SK-N-SH (cell line): ENCODE data around the gene CFAP210. TPM values are rescaled to one million over a fixed set of nuclear protein-coding genes. Genes with fewer than 3 reads are reported as not detected.
A peak's percentile ranks its signal among the peaks of the same experiment; 100 is the strongest.

Experiments
- CTCF ChIA-PET: fragments of 300-600, 350-600 bp; formaldehyde crosslinking; extraction: SDS; loops from one replicate; lab custom pipeline; 2021; lab: Yijun Ruan, JAX
- POLR2A ChIA-PET: fragments of 350-600 bp; sonication (Branson Sonifier 250); formaldehyde crosslinking; extraction: SDS; loops from one replicate; lab custom pipeline; 2020; ENCODE audit warnings: antibody characterized with exemption, inconsistent platforms; lab: Yijun Ruan, JAX
- DNase-seq: peaks from one replicate; pipeline ENCODE4 v3.0.0; 2012
- H2AFZ ChIP-seq: fragments of 200-600 bp; sonication (generic); 2 replicates; pipeline ENCODE4 v1.8.1; 2016; ENCODE audit warnings: antibody characterized with exemption, mild to moderate bottlenecking, low read depth
- H3F3A ChIP-seq: fragments of 200-600 bp; sonication (generic); replicated peaks from 2 replicates; pipeline ENCODE3; 2016; ENCODE audit warnings: antibody characterized with exemption, mild to moderate bottlenecking; ENCODE audit not compliant: insufficient read depth
- H3K27ac ChIP-seq, 2 experiments: fragments of 200-500 bp in 1 of 2; fragments of 200-600 bp in 1 of 2; sonication (Bioruptor generic) in 1 of 2; sonication (generic), shearing (Covaris generic) in 1 of 2; 2 replicates each; pipeline versions ENCODE4 v1.5.1 to v1.6.1; 2014 to 2016; ENCODE audit warnings: low read depth in 2 of 2, inconsistent platforms in 1 of 2, low read length in 1 of 2, mild to moderate bottlenecking in 1 of 2, mixed read lengths in 1 of 2
- H3K27me3 ChIP-seq: fragments of 200-600 bp; sonication (generic), shearing (Covaris generic); 2 replicates; pipeline ENCODE4 v1.6.1; 2016; ENCODE audit warnings: mixed run types; ENCODE audit not compliant: insufficient read depth
- H3K36me3 ChIP-seq, 2 experiments: fragments of 200-500 bp in 1 of 2; fragments of 200-600 bp in 1 of 2; sonication (Bioruptor generic) in 1 of 2; sonication (generic) in 1 of 2; replicated peaks in 1 of 2; 2 replicates each; pipeline versions ENCODE3 to v1.5.1; 2014 to 2016; ENCODE audit warnings: low read length in 1 of 2, mild to moderate bottlenecking in 1 of 2; ENCODE audit not compliant: insufficient read depth in 2 of 2, control insufficient read depth in 1 of 2
- H3K4me1 ChIP-seq, 2 experiments: fragments of 200-500 bp in 1 of 2; fragments of 200-600 bp in 1 of 2; sonication (Bioruptor generic) in 1 of 2; sonication (generic), shearing (Covaris generic) in 1 of 2; 2 replicates each; pipeline versions ENCODE4 v1.5.1 to v1.6.1; 2014 to 2016; ENCODE audit warnings: low read depth in 1 of 2, low read length in 1 of 2, mixed run types in 1 of 2; ENCODE audit not compliant: insufficient read depth in 2 of 2, control insufficient read depth in 1 of 2
- H3K4me2 ChIP-seq: fragments of 200-600 bp; sonication (generic), shearing (Covaris generic); 2 replicates; pipeline ENCODE4 v1.6.1; 2017; ENCODE audit warnings: mixed run types
- H3K4me3 ChIP-seq, 2 experiments: fragments of 200-500 bp in 1 of 2; fragments of 200-600 bp in 1 of 2; sonication (Bioruptor generic) in 1 of 2; sonication (generic), shearing (Covaris generic) in 1 of 2; 2 replicates each; pipeline versions ENCODE4 v1.5.1 to v1.8.1; 2014 to 2016; ENCODE audit warnings: low read depth in 2 of 2, inconsistent platforms in 1 of 2, low read length in 1 of 2, mild to moderate bottlenecking in 1 of 2, mixed read lengths in 1 of 2, moderate library complexity in 1 of 2
- H3K79me2 ChIP-seq: fragments of 200-600 bp; sonication (generic); 2 replicates; pipeline ENCODE4 v1.8.1; 2017; ENCODE audit warnings: mild to moderate bottlenecking; ENCODE audit not compliant: insufficient read depth
- H3K9ac ChIP-seq: fragments of 200-600 bp; sonication (generic); 2 replicates; pipeline ENCODE4 v1.6.1; 2017; ENCODE audit warnings: mixed run types
- H3K9me2 ChIP-seq: fragments of 200-600 bp; sonication (generic); 2 replicates; pipeline ENCODE4 v1.6.1; 2017; ENCODE audit warnings: mixed run types
- H3K9me3 ChIP-seq: fragments of 200-600 bp; sonication (generic); 2 replicates; pipeline ENCODE4 v1.6.1; 2017; ENCODE audit warnings: mixed run types, mild to moderate bottlenecking, moderate library complexity
- H4K20me1 ChIP-seq: fragments of 200-600 bp; sonication (generic); 2 replicates; pipeline ENCODE4 v1.6.1; 2017; ENCODE audit warnings: mild to moderate bottlenecking, mixed run types; ENCODE audit not compliant: insufficient read depth
- CHD2 ChIP-seq: fragments of 150-350 bp; IDR thresholded peaks from 2 replicates; pipeline ENCODE4 v1.6.1; 2018; ENCODE audit warnings: low read length; ENCODE audit not compliant: partially characterized antibody
- ELF1 ChIP-seq: IDR thresholded peaks from 2 replicates; pipeline ENCODE4 v1.4.0; 2012
- EP300 ChIP-seq, 2 experiments: IDR thresholded peaks; 2 replicates each; pipeline versions ENCODE4 v1.4.0 to v1.6.1; 2012; ENCODE audit warnings: borderline replicate concordance in 1 of 2, low read depth in 1 of 2, low read length in 1 of 2
- FOSL2 ChIP-seq: IDR thresholded peaks from 2 replicates; pipeline ENCODE4 v1.4.0; 2012; ENCODE audit warnings: low read depth, mild to moderate bottlenecking, moderate library complexity, borderline replicate concordance
- FOXJ3 ChIP-seq: sonication (generic); formaldehyde crosslinking; IDR thresholded peaks from 2 replicates; pipeline ENCODE4 v1.5.1; 2020; ENCODE audit warnings: mild to moderate bottlenecking, missing genetic modification reagents
- FOXM1 ChIP-seq: IDR thresholded peaks from 2 replicates; pipeline ENCODE4 v1.4.0; 2012; ENCODE audit warnings: low read depth, mild to moderate bottlenecking
- GABPA ChIP-seq: IDR thresholded peaks from 2 replicates; pipeline ENCODE4 v1.4.0; 2012; ENCODE audit warnings: low read depth, mild to moderate bottlenecking
- JUND ChIP-seq: IDR thresholded peaks from 2 replicates; pipeline ENCODE4 v1.4.0; 2012
- MXI1 ChIP-seq: IDR thresholded peaks from 2 replicates; pipeline ENCODE4 v1.6.1; 2012; ENCODE audit warnings: mild to moderate bottlenecking, low read depth, low read length, improper control_type of control experiment
- NFIC ChIP-seq: IDR thresholded peaks from 2 replicates; pipeline ENCODE4 v1.4.0; 2012; ENCODE audit warnings: borderline replicate concordance
- NRF1 ChIP-seq: IDR thresholded peaks from 2 replicates; pipeline ENCODE4 v1.6.1; 2012; ENCODE audit warnings: low read depth, mild to moderate bottlenecking, low read length
- POLR2AphosphoS5 ChIP-seq: IDR thresholded peaks from 2 replicates; pipeline ENCODE4 v1.6.1; 2012; ENCODE audit warnings: low read depth, low read length
- RAD21 ChIP-seq: IDR thresholded peaks from 2 replicates; pipeline ENCODE4 v1.6.1; 2012; ENCODE audit warnings: mild to moderate bottlenecking, low read length
- RCOR1 ChIP-seq: fragments of 150-350 bp; IDR thresholded peaks from 2 replicates; pipeline ENCODE4 v1.6.1; 2017; ENCODE audit warnings: antibody characterized with exemption, low read length
- RFX5 ChIP-seq: IDR thresholded peaks from 2 replicates; pipeline ENCODE4 v1.6.1; 2012; ENCODE audit warnings: mild to moderate bottlenecking, improper control_type of control experiment, low read length
- RXRA ChIP-seq: IDR thresholded peaks from 2 replicates; pipeline ENCODE4 v1.4.0; 2012; ENCODE audit warnings: low read depth, mild to moderate bottlenecking, borderline replicate concordance
- TAF1 ChIP-seq: IDR thresholded peaks from 2 replicates; pipeline ENCODE4 v1.6.1; 2012; ENCODE audit warnings: low read depth, mild to moderate bottlenecking, low read length, moderate library complexity, borderline replicate concordance
- TCF12 ChIP-seq: IDR thresholded peaks from 2 replicates; pipeline ENCODE4 v1.4.0; 2012
- TEAD4 ChIP-seq: IDR thresholded peaks from 2 replicates; pipeline ENCODE4 v1.4.0; 2012; ENCODE audit warnings: mild to moderate bottlenecking, borderline replicate concordance; ENCODE audit not compliant: insufficient read depth
- YY1 ChIP-seq: IDR thresholded peaks from 2 replicates; pipeline ENCODE4 v1.4.0; 2012; ENCODE audit warnings: low read depth, mild to moderate bottlenecking
- WGBS: methylation state at CpG from one replicate; pipeline ENCODE4 v1.1.6; 2017; ENCODE audit warnings: low lambda C conversion rate; 5-methylcytosine and 5-hydroxymethylcytosine counted together
- polyA plus RNA-seq, 3 experiments: library from polyadenylated mRNA; depleted of rRNA; stranded (reverse); fragments of >200 nt; gene quantifications; 2 replicates each; pipeline ENCODE4 v1.2.3, GENCODE V29; 2012
- TF ChIP-seq, protein P1 (sequence below): fragments of 150-350 bp; IDR thresholded peaks from 2 replicates; pipeline ENCODE4 v1.6.1; 2017; ENCODE audit warnings: antibody characterized with exemption, low read length, low read depth, borderline replicate concordance
- TF ChIP-seq, protein P2 (sequence below): IDR thresholded peaks from 2 replicates; pipeline ENCODE4; 2012
- TF ChIP-seq, protein P3 (sequence below): fragments of 150-350 bp; IDR thresholded peaks from 2 replicates; pipeline ENCODE4 v1.6.1; 2016; ENCODE audit warnings: mild to moderate bottlenecking, low read depth, low read length
- TF ChIP-seq, protein P4 (sequence below): IDR thresholded peaks from 2 replicates; pipeline ENCODE4 v1.4.0; 2012; ENCODE audit warnings: low read depth

The CFAP210 gene
- polyA plus RNA-seq, 1 of the 3 experiments (the other 2 are of a cell fraction) = 0.03 TPM

DNA sequence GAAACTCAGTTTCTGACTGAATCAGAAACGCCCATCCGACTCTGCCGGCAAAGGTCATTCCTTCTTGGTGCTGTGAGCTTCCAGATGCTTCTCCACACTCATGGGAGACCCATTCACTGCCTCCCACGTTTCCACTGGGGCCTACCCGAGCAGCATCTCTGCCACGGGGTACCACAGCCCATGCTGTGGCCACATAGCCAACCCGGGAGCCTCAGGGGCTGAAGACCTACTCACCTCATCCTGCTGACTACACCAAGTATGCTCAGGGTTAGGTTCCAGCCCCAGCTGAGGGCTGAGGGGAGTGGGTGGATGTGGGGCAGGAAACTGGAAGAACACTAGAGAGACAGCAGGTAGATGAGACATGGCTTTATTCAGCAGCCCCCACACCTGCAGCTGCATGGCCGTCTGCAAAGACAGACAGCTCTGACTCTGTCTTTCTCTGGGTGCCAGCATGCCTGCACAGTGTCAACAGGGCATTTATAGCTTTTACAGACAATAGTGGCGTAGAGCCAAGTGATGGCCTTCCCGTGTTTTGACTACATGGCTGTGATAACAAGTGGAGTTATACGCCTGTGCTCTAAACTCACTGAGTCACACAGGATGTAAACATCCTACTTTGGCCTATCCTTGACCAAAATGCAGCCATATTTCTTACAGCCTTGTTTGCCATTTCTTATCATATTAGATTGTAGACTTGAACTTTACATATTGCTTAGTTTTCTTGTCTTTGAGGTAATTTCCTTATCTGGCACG, 22.9 kb upstream of the CFAP210 start (continued):
- TF ChIP-seq, protein P1, sequence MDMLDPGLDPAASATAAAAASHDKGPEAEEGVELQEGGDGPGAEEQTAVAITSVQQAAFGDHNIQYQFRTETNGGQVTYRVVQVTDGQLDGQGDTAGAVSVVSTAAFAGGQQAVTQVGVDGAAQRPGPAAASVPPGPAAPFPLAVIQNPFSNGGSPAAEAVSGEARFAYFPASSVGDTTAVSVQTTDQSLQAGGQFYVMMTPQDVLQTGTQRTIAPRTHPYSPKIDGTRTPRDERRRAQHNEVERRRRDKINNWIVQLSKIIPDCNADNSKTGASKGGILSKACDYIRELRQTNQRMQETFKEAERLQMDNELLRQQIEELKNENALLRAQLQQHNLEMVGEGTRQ = no peak
- peak; percentile 35; the same call in 1 of the 2 replicates for TF ChIP-seq POLR2AphosphoS5
- TF ChIP-seq ELF1 = no peak
- TF ChIP-seq FOSL2 = no peak
- TF ChIP-seq TCF12 = peak; percentile 75
- no peak for TF ChIP-seq YY1
- TF ChIP-seq, protein P2, sequence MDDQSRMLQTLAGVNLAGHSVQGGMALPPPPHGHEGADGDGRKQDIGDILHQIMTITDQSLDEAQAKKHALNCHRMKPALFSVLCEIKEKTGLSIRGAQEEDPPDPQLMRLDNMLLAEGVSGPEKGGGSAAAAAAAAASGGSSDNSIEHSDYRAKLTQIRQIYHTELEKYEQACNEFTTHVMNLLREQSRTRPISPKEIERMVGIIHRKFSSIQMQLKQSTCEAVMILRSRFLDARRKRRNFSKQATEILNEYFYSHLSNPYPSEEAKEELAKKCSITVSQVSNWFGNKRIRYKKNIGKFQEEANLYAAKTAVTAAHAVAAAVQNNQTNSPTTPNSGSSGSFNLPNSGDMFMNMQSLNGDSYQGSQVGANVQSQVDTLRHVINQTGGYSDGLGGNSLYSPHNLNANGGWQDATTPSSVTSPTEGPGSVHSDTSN = no peak
- no peak for TF ChIP-seq RAD21
- TF ChIP-seq RCOR1 = peak; percentile 61
- TF ChIP-seq, protein P3, sequence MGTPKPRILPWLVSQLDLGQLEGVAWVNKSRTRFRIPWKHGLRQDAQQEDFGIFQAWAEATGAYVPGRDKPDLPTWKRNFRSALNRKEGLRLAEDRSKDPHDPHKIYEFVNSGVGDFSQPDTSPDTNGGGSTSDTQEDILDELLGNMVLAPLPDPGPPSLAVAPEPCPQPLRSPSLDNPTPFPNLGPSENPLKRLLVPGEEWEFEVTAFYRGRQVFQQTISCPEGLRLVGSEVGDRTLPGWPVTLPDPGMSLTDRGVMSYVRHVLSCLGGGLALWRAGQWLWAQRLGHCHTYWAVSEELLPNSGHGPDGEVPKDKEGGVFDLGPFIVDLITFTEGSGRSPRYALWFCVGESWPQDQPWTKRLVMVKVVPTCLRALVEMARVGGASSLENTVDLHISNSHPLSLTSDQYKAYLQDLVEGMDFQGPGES = no peak
- no peak for TF ChIP-seq FOXM1
- TF ChIP-seq, all 33 proteins: peak for 9

DNA sequence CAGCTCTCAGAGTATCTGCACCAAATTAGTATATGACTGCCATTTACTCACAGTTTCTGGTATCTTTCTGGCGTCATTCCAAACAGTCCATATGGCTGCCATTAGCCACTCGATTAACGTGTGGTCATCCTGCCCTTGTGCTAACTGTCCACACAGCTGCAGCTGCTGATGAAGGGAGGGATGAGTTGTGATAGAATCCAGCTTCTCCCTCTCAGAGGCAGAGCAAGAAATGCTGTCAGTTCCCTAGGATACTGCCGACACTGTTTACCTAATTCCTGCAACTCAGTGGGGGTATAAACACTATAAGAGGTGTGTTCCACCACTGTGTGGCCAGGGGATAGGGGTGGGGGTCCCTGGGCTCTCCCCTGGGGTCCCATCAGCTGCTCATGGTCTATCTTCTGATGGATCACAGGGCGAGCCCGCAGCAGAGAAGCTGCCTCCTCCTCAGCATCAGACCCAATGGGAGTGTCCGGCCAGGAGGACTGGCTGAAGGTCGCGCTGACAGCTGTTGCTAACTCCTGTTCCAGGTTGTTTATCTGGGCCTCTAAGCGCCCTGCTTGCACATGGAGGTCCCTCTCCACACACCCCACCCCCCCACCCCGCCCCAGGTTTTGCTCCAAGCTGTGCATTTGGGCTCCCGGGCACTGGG, 22.2 kb upstream of the CFAP210 start:
- CTCF ChIA-PET = interaction anchor here (0.7 to 3.8 kb wide), 6 partner anchors 18 to 1213 kb away, joined by 3 to 20 read pairs (median 6); partner anchors contain the start of genes CFAP210, GORASP2, METTL5 and PHOSPHO2
- H3K9ac ChIP-seq = no peak overlapping the region
- peak overlapping the region; percentile 86 for H3K4me2 ChIP-seq
- no peaks in the 10 kb centered on the region for H3K79me2 ChIP-seq
- H3K27ac ChIP-seq = peak overlapping the region in 1 of 2 experiments; percentile 100; a peak in 2 of 4 replicates
- H3K27me3 ChIP-seq = no peaks in the 10 kb centered on the region
- H3K4me1 ChIP-seq = peaks cover 16 to 59% of the 10 kb centered on the region in 2 experiments; a peak in 2 of 4 replicates
- peak; percentile 73 for DNase-seq
- 12% methylated on average over 5 of the region's 12 CpGs for WGBS
- no peaks in the 10 kb centered on the region for H4K20me1 ChIP-seq
- H3K36me3 ChIP-seq = no peaks in the 10 kb centered on the region
- no peaks in the 10 kb centered on the region for H3K9me2 ChIP-seq
- H3K4me3 ChIP-seq = peak overlapping the region; percentile 50 to 61; a peak in 3 of 4 replicates
- POLR2A ChIA-PET = interaction anchor here (0.9 to 4.8 kb wide), 9 partner anchors 10 to 237 kb away, joined by 3 to 50 read pairs (median 5); partner anchors contain the start of genes BBS5, CFAP210, KLHL23 and PHOSPHO2
- no peaks in the 10 kb centered on the region for H3K9me3 ChIP-seq
- no peaks in the 10 kb centered on the region for H3F3A ChIP-seq
- H2AFZ ChIP-seq = peak overlapping the region; percentile 80
- TF ChIP-seq RAD21 = peak; percentile 30; the same call in 1 of the 2 replicates
- TF ChIP-seq CHD2 = peak; percentile 71
- TF ChIP-seq, protein P3 = no peak
- TF ChIP-seq POLR2AphosphoS5 = peak; percentile 72
- TF ChIP-seq RFX5 = no peak
- peak in 1 of 2 experiments; percentile 91; a peak in 3 of 4 replicates for TF ChIP-seq EP300 (IDR thresholded peaks at IDR 0.05; ENCODE audit: borderline replicate concordance in 1 of 2, low read depth in 1 of 2, low read length in 1 of 2)
- TF ChIP-seq RXRA = no peak
- peak; percentile 88; the same call in 1 of the 2 replicates for TF ChIP-seq RCOR1
- peak; percentile 79; the same call in 1 of the 2 replicates for TF ChIP-seq MXI1
- TF ChIP-seq GABPA = no peak
- TF ChIP-seq FOSL2 = no peak
- TF ChIP-seq TCF12 = peak; percentile 96
- no peak for TF ChIP-seq TAF1
- 0 out of 2 replicates have a peak, but pooled peaks have one; percentile 3 for TF ChIP-seq JUND
- TF ChIP-seq NRF1 = no peak
- TF ChIP-seq TEAD4 = no peak
- TF ChIP-seq NFIC = peak; percentile 89
- TF ChIP-seq, protein P4, sequence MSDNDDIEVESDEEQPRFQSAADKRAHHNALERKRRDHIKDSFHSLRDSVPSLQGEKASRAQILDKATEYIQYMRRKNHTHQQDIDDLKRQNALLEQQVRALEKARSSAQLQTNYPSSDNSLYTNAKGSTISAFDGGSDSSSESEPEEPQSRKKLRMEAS = peak; percentile 38; the same call in 1 of the 2 replicates
- peak; percentile 78 for TF ChIP-seq FOXJ3 (CRISPR knock-in tag)
- TF ChIP-seq, protein P2 = peak; percentile 61
